Naive thymus-derived CD8-positive, alpha-beta T cell (primary cell): ENCODE data around the gene SEMA3A. TPM values are rescaled to one million over a fixed set of nuclear protein-coding genes. Genes with fewer than 3 reads are reported as not detected.

Experiments used
- ATAC-seq, 2 donors: fragments of 150-1000 bp; cut with Tn5 transposase in 1 of 2; sonication (Bioruptor Pico), chemical (Tn5 transposase) in 1 of 2; 1 replicate in 1 of 2; 2 replicates in 1 of 2; pipeline ENCODE4 v1.10.0; 2021; ENCODE audit warnings: mild to moderate bottlenecking in 2 of 2, moderate library complexity in 2 of 2
- POLR2A ChIA-PET: fragments of 350-600 bp; sonication (Branson Sonifier 250); formaldehyde crosslinking; loops from one replicate; lab custom pipeline; 2021; ENCODE audit warnings: antibody characterized with exemption; lab: Charles Lee
- DNase-seq, 10 donors: peaks; one replicate each; pipeline versions ENCODE4 v3.0.0 to v3.0.0-alpha.2; 2020 to 2022
- H3K27ac Mint-ChIP-seq, 10 donors: one replicate each; pipeline ENCODE4 v1.8.0; 2020 to 2022; ENCODE audit warnings: mild to moderate bottlenecking in 10 of 10, mixed read lengths in 10 of 10, moderate library complexity in 4 of 10, inconsistent platforms in 1 of 10
- H3K27me3 Mint-ChIP-seq, 5 donors: one replicate each; pipeline ENCODE4 v1.8.0; 2021 to 2022; ENCODE audit warnings: mixed read lengths in 5 of 5
- H3K36me3 Mint-ChIP-seq, 3 donors: one replicate each; pipeline ENCODE4 v1.8.0; 2020 to 2022; ENCODE audit warnings: mixed read lengths in 3 of 3, mild to moderate bottlenecking in 2 of 3, inconsistent platforms in 1 of 3
- H3K4me1 Mint-ChIP-seq, 4 donors: one replicate each; pipeline ENCODE4 v1.8.0; 2021 to 2022; ENCODE audit warnings: mixed read lengths in 4 of 4
- H3K4me3 Mint-ChIP-seq, 10 donors: one replicate each; pipeline ENCODE4 v1.8.0; 2020 to 2022; ENCODE audit warnings: mild to moderate bottlenecking in 10 of 10, mixed read lengths in 10 of 10, moderate library complexity in 6 of 10, inconsistent platforms in 1 of 10
- H3K9me3 Mint-ChIP-seq, 9 donors: one replicate each; pipeline ENCODE4 v1.8.0; 2020 to 2022; ENCODE audit warnings: mixed read lengths in 9 of 9, mild to moderate bottlenecking in 3 of 9, inconsistent platforms in 1 of 9, moderate library complexity in 1 of 9
- polyA plus RNA-seq, 3 donors: library from polyadenylated mRNA; unstranded; fragments of 300-500 nt; fragmentation: Illumina TruSeq; gene quantifications; one replicate each; pipeline ENCODE4 v1.2.3, GENCODE V29; 2021
- total RNA-seq, 8 experiments: library from RNA in 2 of 8; stranded (reverse) in 2 of 8; gene quantifications; one replicate each; pipeline ENCODE4 v1.2.3 and lab custom pipeline; 2021 to 2026

SEMA3A gene
- total and polyA plus RNA-seq, 5 experiments from 2014 or later, result 0.10 to 2.7 (median 0.28) TPM

- no peak overlapping the region for H3K4me3 Mint-ChIP-seq
- POLR2A ChIA-PET, result no interaction called here
- H3K27ac Mint-ChIP-seq, result no peak overlapping the region
- no peaks in the 10 kb centered on the region for H3K4me1 Mint-ChIP-seq
- peaks cover 0 to 2% (median 0%) of the 10 kb centered on the region in 5 donors for H3K27me3 Mint-ChIP-seq
- DNase-seq, result no peak
- peaks cover 0 to 9% (median 2%) of the 10 kb centered on the region in 9 donors for H3K9me3 Mint-ChIP-seq
- no peak for ATAC-seq
- H3K36me3 Mint-ChIP-seq, result peaks cover 0 to 2% (median 0%) of the 10 kb centered on the region in 3 donors
These were observed 286.1 kb downstream of the SEMA3A start for GRCh38 chr7:83908526-83908925.
